Endodermal cell (in vitro differentiated cells): ENCODE results near the gene MRNIP. TPM values are rescaled to one million over a fixed set of nuclear protein-coding genes. Genes with fewer than 3 reads are reported as not detected.

Experiments
- DNase-seq: peaks from one replicate; pipeline ENCODE4 v3.0.0-alpha.2; 2017
- H3K27ac ChIP-seq: 2 replicates; pipeline ENCODE4 v1.5.1; 2013; ENCODE audit warnings: mild to moderate bottlenecking, low read depth, low read length, moderate library complexity
- H3K27me3 ChIP-seq: 2 replicates; pipeline ENCODE4 v1.6.1; 2013; ENCODE audit warnings: mild to moderate bottlenecking, low read length, moderate library complexity; ENCODE audit not compliant: insufficient read depth, control insufficient read depth, poor library complexity, severe bottlenecking
- H3K36me3 ChIP-seq: 2 replicates; pipeline ENCODE4 v1.7.0; 2013; ENCODE audit warnings: mild to moderate bottlenecking, low read length, moderate library complexity; ENCODE audit not compliant: control insufficient read depth, insufficient read depth
- H3K4me1 ChIP-seq: one replicate; pipeline ENCODE4 v1.7.0; 2013; ENCODE audit warnings: low read length; ENCODE audit not compliant: control insufficient read depth, insufficient read depth
- H3K4me3 ChIP-seq: 2 replicates; pipeline ENCODE4 v1.5.1; 2013; ENCODE audit warnings: mild to moderate bottlenecking, low read length, moderate library complexity
- H3K9ac ChIP-seq: 2 replicates; pipeline ENCODE4 v1.6.1; 2013; ENCODE audit warnings: mild to moderate bottlenecking, low read length, moderate library complexity; ENCODE audit not compliant: poor library complexity, severe bottlenecking; ENCODE audit errors: extremely low read depth
- H3K9me3 ChIP-seq: 2 replicates; pipeline ENCODE4 v1.6.1; 2013; ENCODE audit warnings: mild to moderate bottlenecking, low read length, moderate library complexity; ENCODE audit not compliant: control insufficient read depth
- H3K27ac Mint-ChIP-seq: 2 replicates; pipeline ENCODE4 v1.8.0; 2020; ENCODE audit warnings: mixed read lengths
- H3K27me3 Mint-ChIP-seq: 2 replicates; pipeline ENCODE4 v1.8.0; 2021; ENCODE audit warnings: mild to moderate bottlenecking, mixed read lengths; ENCODE audit not compliant: insufficient read depth
- H3K36me3 Mint-ChIP-seq: 2 replicates; pipeline ENCODE4 v1.8.0; 2020; ENCODE audit warnings: low read depth, mixed read lengths
- H3K4me1 Mint-ChIP-seq: 2 replicates; pipeline ENCODE4 v1.8.0; 2020; ENCODE audit warnings: mixed read lengths
- H3K4me3 Mint-ChIP-seq: 2 replicates; pipeline ENCODE4 v1.8.0; 2020; ENCODE audit warnings: mild to moderate bottlenecking, moderate library complexity, mixed read lengths
- H3K9me3 Mint-ChIP-seq: 2 replicates; pipeline ENCODE4 v1.8.0; 2020; ENCODE audit warnings: mild to moderate bottlenecking, mixed read lengths
- WGBS, 2 experiments: methylation state at CpG; one replicate each; pipeline versions ENCODE4 v1.1.5 to v1.1.7; 2013; ENCODE audit warnings: missing lambda C conversion rate in 2 of 2, mixed read lengths in 1 of 2; ENCODE audit not compliant: insufficient coverage in 1 of 2, insufficient read length in 1 of 2; 5-methylcytosine and 5-hydroxymethylcytosine counted together
- total RNA-seq, 2 donors: library from RNA; stranded (reverse); fragmentation: NEBNext Ultra II Directional in 1 of 2; extraction: Animal tissue kit (Norgen Biotek cat#: 25700) in 1 of 2; gene quantifications; 2 replicates in 1 of 2; 3 replicates in 1 of 2; pipeline ENCODE4 v1.2.1, GENCODE V29; 2021
- TF ChIP-seq, protein P1 (sequence below): fragments of 200-600 bp; sonication (generic); conservative IDR thresholded peaks from 2 replicates; pipeline ENCODE4 v1.5.0; 2021; ENCODE audit warnings: antibody characterized with exemption, mild to moderate bottlenecking

The MRNIP gene
- total RNA-seq, 2 donors from 2014 or later = 45.8 to 55.3 TPM

DNA sequence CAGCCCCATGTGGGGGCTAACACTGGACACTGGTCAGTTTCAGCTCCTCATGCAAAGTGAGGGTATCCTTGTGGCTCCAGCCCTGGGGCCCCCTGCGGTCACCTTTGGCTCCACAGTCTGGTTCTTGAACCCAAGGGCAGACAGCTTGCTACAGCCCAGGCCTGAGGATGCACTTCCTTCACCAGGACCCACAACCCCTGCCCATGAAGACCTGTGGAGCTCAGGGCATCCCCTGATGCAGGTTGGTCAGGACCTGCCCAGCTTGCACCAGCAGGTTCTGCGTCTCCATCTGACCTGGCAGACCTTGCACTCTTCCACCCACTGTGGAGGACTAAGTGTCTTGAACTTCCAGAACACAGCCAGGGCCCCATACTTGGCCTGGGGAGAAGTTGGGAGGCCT is 3.7 kb upstream of the MRNIP start:
- TF ChIP-seq, protein P1, sequence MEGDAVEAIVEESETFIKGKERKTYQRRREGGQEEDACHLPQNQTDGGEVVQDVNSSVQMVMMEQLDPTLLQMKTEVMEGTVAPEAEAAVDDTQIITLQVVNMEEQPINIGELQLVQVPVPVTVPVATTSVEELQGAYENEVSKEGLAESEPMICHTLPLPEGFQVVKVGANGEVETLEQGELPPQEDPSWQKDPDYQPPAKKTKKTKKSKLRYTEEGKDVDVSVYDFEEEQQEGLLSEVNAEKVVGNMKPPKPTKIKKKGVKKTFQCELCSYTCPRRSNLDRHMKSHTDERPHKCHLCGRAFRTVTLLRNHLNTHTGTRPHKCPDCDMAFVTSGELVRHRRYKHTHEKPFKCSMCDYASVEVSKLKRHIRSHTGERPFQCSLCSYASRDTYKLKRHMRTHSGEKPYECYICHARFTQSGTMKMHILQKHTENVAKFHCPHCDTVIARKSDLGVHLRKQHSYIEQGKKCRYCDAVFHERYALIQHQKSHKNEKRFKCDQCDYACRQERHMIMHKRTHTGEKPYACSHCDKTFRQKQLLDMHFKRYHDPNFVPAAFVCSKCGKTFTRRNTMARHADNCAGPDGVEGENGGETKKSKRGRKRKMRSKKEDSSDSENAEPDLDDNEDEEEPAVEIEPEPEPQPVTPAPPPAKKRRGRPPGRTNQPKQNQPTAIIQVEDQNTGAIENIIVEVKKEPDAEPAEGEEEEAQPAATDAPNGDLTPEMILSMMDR = no peak
- H3K4me3 Mint-ChIP-seq = no peak overlapping the region

DNA sequence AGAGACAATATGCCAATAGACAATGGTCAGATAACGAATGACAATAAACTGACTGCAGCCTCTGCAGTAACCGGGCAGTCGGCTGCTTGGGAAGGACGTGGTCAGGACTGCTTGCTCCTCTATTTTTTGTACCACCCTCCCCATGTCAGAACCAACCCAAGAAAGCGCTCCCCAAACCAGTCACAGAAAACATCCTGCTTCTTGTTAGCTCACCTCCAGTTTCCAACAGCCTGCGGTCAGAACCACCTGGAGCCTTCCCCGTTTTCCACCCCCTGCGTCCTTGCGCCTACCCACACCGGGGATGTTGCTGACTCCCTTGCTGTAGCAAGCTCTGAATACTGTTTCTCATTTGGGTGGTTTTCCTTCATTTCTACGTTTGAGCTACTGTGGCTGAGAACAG is 1.7 kb upstream of the MRNIP start:
- peaks cover 4% of the 10 kb centered on the region for H3K9me3 Mint-ChIP-seq
- DNase-seq = no peak
- 80 to 84% methylated on average over 10 to 11 of the region's 11 CpGs for WGBS, 2 experiments
- H3K9me3 ChIP-seq = peaks cover 9% of the 10 kb centered on the region
- peaks cover 37% of the 10 kb centered on the region for H3K36me3 Mint-ChIP-seq
- H3K4me1 Mint-ChIP-seq = peaks cover 7% of the 10 kb centered on the region
- no peak overlapping the region for H3K9ac ChIP-seq
- TF ChIP-seq, protein P1 = no peak
- no peaks in the 10 kb centered on the region for H3K27me3 ChIP-seq
- no peaks in the 10 kb centered on the region for H3K4me1 ChIP-seq
- H3K27me3 Mint-ChIP-seq = no peaks in the 10 kb centered on the region
- H3K27ac ChIP-seq = no peak overlapping the region
- peak overlapping the region; percentile 83 for H3K4me3 Mint-ChIP-seq
- peaks cover 27% of the 10 kb centered on the region for H3K36me3 ChIP-seq
- H3K4me3 ChIP-seq = peak overlapping the region; percentile 17
- no peak overlapping the region for H3K27ac Mint-ChIP-seq

More for the DNA sequence above, 3.7 kb upstream of the MRNIP start:
- WGBS, 2 experiments = 90 to 100% methylated on average over 1 to 2 of the region's 2 CpGs
- no peaks in the 10 kb centered on the region for H3K27me3 ChIP-seq
- peaks cover 41% of the 10 kb centered on the region for H3K36me3 Mint-ChIP-seq
- no peak overlapping the region for H3K9ac ChIP-seq
- H3K4me3 ChIP-seq = no peak overlapping the region
- no peak overlapping the region for H3K27ac ChIP-seq
- peaks cover 41% of the 10 kb centered on the region for H3K36me3 ChIP-seq
- H3K4me1 ChIP-seq = no peaks in the 10 kb centered on the region
- H3K27ac Mint-ChIP-seq = no peak overlapping the region
- H3K4me1 Mint-ChIP-seq = peaks cover 8% of the 10 kb centered on the region
- no peak for DNase-seq
- H3K9me3 Mint-ChIP-seq = peaks cover 4% of the 10 kb centered on the region
- H3K27me3 Mint-ChIP-seq = no peaks in the 10 kb centered on the region
- H3K9me3 ChIP-seq = peaks cover 9% of the 10 kb centered on the region

DNA sequence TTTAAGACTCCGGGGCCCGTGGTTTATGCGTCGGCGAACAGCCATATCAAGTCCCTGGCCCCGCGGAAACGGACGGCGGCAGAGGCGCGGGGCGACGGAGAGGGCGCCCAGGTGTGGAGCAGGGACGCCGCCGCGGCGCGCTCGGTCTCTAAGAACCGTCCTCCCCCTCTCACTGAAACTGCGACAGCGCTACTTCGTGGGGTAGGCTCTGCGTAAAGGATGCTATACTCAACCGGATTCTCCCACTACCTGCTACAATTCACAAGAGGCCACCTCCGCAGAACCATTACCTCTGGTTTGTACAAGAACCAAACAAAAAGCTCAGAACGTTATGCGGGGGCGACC is 404 bp downstream of the MRNIP start:
- Histone ChIP-seq H3K4me1 (no peaks in the 10 kb centered on the region), H3K9ac (peak overlapping the region; percentile 69), H3K27me3 (no peaks in the 10 kb centered on the region), H3K36me3 (peaks cover 14% of the 10 kb centered on the region), H3K4me3 (peak overlapping the region; percentile 93), H3K9me3 (peaks cover 9% of the 10 kb centered on the region), H3K27ac (no peak overlapping the region)
- H3K36me3 Mint-ChIP-seq = peaks cover 25% of the 10 kb centered on the region
- TF ChIP-seq, protein P1 = no peak
- H3K9me3 Mint-ChIP-seq = peaks cover 4% of the 10 kb centered on the region
- H3K4me3 Mint-ChIP-seq = peak overlapping the region; percentile 83
- H3K27me3 Mint-ChIP-seq = no peaks in the 10 kb centered on the region
- 0 to 2% methylated on average over 27 to 32 of the region's 32 CpGs for WGBS, 2 experiments
- peaks cover 7% of the 10 kb centered on the region for H3K4me1 Mint-ChIP-seq
- peak overlapping the region; percentile 93 for H3K27ac Mint-ChIP-seq
- DNase-seq = peak; percentile 76
